Neural cell (in vitro differentiated cells): ENCODE data around the gene PTPRK. TPM values are rescaled to one million over a fixed set of nuclear protein-coding genes. Genes with fewer than 3 reads are reported as not detected.

Source experiments
- H2AFZ ChIP-seq: fragments of 200-600, 300-800 bp; sonication (generic), shearing (Covaris generic); 2 replicates; pipeline ENCODE4 v1.6.0; 2014; ENCODE audit warnings: low read depth, mild to moderate bottlenecking, antibody characterized with exemption, low read length, moderate library complexity
- H3F3A ChIP-seq: fragments of 200-600 bp; shearing (Covaris generic); 2 replicates; pipeline ENCODE4 v1.6.1; 2016; ENCODE audit warnings: mild to moderate bottlenecking, moderate library complexity, mixed read lengths, antibody characterized with exemption, low read length; ENCODE audit not compliant: insufficient read depth, poor library complexity, severe bottlenecking
- H3K27ac ChIP-seq: fragments of 200-600, 300-800 bp; sonication (generic), shearing (Covaris generic); 2 replicates; pipeline ENCODE4 v1.5.1; 2014; ENCODE audit warnings: mild to moderate bottlenecking, low read length, moderate library complexity
- H3K27me3 ChIP-seq: fragments of 300-800, 200-600 bp; sonication (generic), shearing (Covaris generic); 2 replicates; pipeline ENCODE4 v1.6.0; 2014; ENCODE audit warnings: mild to moderate bottlenecking, low read depth, low read length, moderate library complexity; ENCODE audit not compliant: insufficient read depth
- H3K36me3 ChIP-seq: fragments of 300-800, 200-600 bp; sonication (generic), shearing (Covaris generic); 2 replicates; pipeline ENCODE4 v1.5.1; 2014; ENCODE audit warnings: mild to moderate bottlenecking, antibody characterized with exemption, low read length, moderate library complexity; ENCODE audit not compliant: insufficient read depth
- H3K4me2 ChIP-seq: fragments of 300-800, 200-600 bp; sonication (generic), shearing (Covaris generic); 2 replicates; pipeline ENCODE4 v1.6.0; 2014; ENCODE audit warnings: mild to moderate bottlenecking, low read length
- H3K4me3 ChIP-seq: fragments of 300-800, 200-600 bp; sonication (generic), shearing (Covaris generic); 2 replicates; pipeline ENCODE4 v1.5.1; 2014; ENCODE audit warnings: mild to moderate bottlenecking, low read length, moderate library complexity
- H3K79me2 ChIP-seq: fragments of 200-600 bp; shearing (Covaris generic); replicated peaks from 2 replicates; pipeline ENCODE4 v1.6.0; 2014; ENCODE audit warnings: mild to moderate bottlenecking, low read length, moderate library complexity; ENCODE audit not compliant: insufficient read depth
- H3K9ac ChIP-seq: fragments of 300-800, 200-600 bp; sonication (generic), shearing (Covaris generic); 2 replicates; pipeline ENCODE4 v1.6.1; 2016; ENCODE audit warnings: mild to moderate bottlenecking, low read length, mixed read lengths
- H3K9me2 ChIP-seq: fragments of 200-600 bp; shearing (Covaris generic); 2 replicates; pipeline ENCODE4 v1.6.1; 2016; ENCODE audit warnings: mild to moderate bottlenecking, low read length, mixed read lengths; ENCODE audit not compliant: insufficient read depth
- H3K9me3 ChIP-seq: fragments of 200-600, 300-800 bp; sonication (generic), shearing (Covaris generic); 2 replicates; pipeline ENCODE4 v1.6.1; 2016; ENCODE audit warnings: mild to moderate bottlenecking, mixed run types, low read length, moderate library complexity, mixed read lengths
- H4K20me1 ChIP-seq: fragments of 200-600 bp; shearing (Covaris generic); 2 replicates; pipeline ENCODE4 v1.6.1; 2016; ENCODE audit warnings: mild to moderate bottlenecking, mixed run types; ENCODE audit not compliant: insufficient read depth
- EP300 ChIP-seq: fragments of 450-650 bp; conservative IDR thresholded peaks from 2 replicates; pipeline ENCODE4 v1.6.1; 2014; ENCODE audit warnings: antibody characterized with exemption, mild to moderate bottlenecking, moderate library complexity; ENCODE audit not compliant: poor library complexity, severe bottlenecking
- MXI1 ChIP-seq: fragments of 450-650 bp; conservative IDR thresholded peaks from 2 replicates; pipeline ENCODE4 v1.6.1; 2014; ENCODE audit warnings: antibody characterized with exemption, mild to moderate bottlenecking; ENCODE audit not compliant: poor library complexity, severe bottlenecking
- POLR2AphosphoS5 ChIP-seq: IDR thresholded peaks from 2 replicates; pipeline ENCODE4 v1.6.1; 2012
- RAD21 ChIP-seq: fragments of 450-650 bp; conservative IDR thresholded peaks from 2 replicates; pipeline ENCODE4 v1.6.1; 2014; ENCODE audit warnings: antibody characterized with exemption, mild to moderate bottlenecking, moderate library complexity
- SMC3 ChIP-seq: fragments of 450-650 bp; conservative IDR thresholded peaks from 2 replicates; pipeline ENCODE4 v1.6.1; 2014; ENCODE audit warnings: antibody characterized with exemption, mild to moderate bottlenecking, moderate library complexity; ENCODE audit not compliant: poor library complexity
- TAF1 ChIP-seq: IDR thresholded peaks from 2 replicates; pipeline ENCODE4 v1.6.1; 2012; ENCODE audit warnings: low read depth
- polyA plus RNA-seq: library from polyadenylated mRNA; depleted of rRNA; stranded (reverse); fragments of >200 nt; gene quantifications from 2 replicates; pipeline ENCODE4 v1.2.3, GENCODE V29; 2014
- TF ChIP-seq, protein P1 (sequence below): IDR thresholded peaks from 2 replicates; pipeline ENCODE4 v1.6.1; 2012; ENCODE audit warnings: borderline replicate concordance
- TF ChIP-seq, protein P2 (sequence below): fragments of 450-650 bp; IDR thresholded peaks from 2 replicates; pipeline ENCODE4 v1.5.1; 2014; ENCODE audit warnings: antibody characterized with exemption, mild to moderate bottlenecking, moderate library complexity; ENCODE audit not compliant: poor library complexity, severe bottlenecking

Gene PTPRK
- polyA plus RNA-seq, 1 donor from 2014 or later = 10.4 TPM

DNA sequence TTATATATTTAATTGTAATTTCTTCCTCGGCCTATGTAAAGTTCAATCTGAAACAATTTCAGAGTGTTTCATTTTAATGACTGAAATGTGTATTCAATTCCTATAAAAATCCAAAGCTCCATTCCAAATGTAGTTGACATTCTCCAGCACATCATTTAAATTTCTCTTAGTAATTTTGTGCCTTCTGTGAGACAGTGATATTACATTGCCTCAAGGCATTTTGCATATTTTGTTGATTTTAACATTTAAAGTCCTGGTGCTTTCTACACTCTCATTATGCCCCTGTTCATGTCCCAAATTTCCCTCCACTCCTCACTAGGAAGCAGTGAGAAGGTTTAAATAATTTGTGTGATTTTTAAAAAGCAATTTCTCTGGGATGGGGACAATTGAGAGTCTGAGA, 585.4 kb downstream of the PTPRK start:
- no peak overlapping the region for H3K4me2 ChIP-seq
- H3K9me3 ChIP-seq = no peaks in the 10 kb centered on the region
- no peak overlapping the region for H2AFZ ChIP-seq
- H3K4me3 ChIP-seq = no peak overlapping the region
- no peaks in the 10 kb centered on the region for H3K27me3 ChIP-seq
- no peaks in the 10 kb centered on the region for H3K9me2 ChIP-seq
- H3K9ac ChIP-seq = no peak overlapping the region
- no peaks in the 10 kb centered on the region for H3F3A ChIP-seq
- no peak for TF ChIP-seq POLR2AphosphoS5
- TF ChIP-seq MXI1 = no peak
- TF ChIP-seq EP300 = no peak
- TF ChIP-seq, protein P1, sequence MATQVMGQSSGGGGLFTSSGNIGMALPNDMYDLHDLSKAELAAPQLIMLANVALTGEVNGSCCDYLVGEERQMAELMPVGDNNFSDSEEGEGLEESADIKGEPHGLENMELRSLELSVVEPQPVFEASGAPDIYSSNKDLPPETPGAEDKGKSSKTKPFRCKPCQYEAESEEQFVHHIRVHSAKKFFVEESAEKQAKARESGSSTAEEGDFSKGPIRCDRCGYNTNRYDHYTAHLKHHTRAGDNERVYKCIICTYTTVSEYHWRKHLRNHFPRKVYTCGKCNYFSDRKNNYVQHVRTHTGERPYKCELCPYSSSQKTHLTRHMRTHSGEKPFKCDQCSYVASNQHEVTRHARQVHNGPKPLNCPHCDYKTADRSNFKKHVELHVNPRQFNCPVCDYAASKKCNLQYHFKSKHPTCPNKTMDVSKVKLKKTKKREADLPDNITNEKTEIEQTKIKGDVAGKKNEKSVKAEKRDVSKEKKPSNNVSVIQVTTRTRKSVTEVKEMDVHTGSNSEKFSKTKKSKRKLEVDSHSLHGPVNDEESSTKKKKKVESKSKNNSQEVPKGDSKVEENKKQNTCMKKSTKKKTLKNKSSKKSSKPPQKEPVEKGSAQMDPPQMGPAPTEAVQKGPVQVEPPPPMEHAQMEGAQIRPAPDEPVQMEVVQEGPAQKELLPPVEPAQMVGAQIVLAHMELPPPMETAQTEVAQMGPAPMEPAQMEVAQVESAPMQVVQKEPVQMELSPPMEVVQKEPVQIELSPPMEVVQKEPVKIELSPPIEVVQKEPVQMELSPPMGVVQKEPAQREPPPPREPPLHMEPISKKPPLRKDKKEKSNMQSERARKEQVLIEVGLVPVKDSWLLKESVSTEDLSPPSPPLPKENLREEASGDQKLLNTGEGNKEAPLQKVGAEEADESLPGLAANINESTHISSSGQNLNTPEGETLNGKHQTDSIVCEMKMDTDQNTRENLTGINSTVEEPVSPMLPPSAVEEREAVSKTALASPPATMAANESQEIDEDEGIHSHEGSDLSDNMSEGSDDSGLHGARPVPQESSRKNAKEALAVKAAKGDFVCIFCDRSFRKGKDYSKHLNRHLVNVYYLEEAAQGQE = no peak
- H3K79me2 ChIP-seq = no peaks in the 10 kb centered on the region
- no peak overlapping the region for H3K27ac ChIP-seq
- H4K20me1 ChIP-seq = no peaks in the 10 kb centered on the region
- H3K36me3 ChIP-seq = no peaks in the 10 kb centered on the region

DNA sequence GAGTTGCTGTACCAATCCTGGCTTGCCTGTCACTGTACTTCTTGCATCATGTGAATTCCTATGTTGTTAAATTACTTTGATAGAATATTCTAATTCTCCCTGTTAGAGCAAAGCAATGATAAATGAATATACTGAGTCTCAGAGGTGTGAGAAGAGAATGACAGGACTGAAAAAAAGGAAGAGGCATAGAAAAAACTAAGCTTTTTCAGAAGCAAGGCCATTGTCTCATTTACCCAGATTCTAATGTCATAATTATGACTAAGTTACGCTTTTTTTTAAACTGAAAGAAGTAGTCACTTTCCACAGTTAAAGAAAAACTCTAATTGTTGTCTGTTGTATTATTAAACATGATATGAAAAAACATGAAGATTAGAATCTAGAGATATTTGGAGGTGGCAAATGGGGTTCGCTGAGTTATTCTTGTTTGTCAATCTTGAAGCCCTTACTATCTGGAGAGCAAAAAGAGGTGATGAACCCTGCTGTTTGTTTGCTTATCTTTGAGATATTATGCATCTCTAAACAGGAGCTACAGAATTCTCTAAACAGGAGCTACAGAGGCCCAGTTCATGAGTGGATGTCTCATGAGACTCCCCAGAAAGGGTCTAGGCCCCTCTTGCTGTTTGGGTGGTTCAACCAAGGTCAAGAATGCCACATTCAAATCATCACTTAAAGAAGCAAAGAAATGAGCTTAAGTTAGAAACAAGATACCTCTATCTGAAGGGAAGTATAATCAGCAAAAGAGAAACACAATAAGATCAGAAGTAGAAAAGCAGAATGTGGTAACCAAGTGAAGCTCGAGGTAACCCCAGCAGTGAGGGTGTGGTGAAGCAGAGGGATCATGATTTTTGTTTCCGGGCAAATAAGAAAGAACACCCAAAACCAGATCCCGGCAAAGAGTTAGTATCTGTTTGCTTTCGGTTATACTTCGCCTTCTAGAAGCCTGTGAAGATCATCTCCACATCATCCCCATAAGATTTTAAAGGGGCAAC, 586.3 kb downstream of the PTPRK start:
- no peaks in the 10 kb centered on the region for H3K79me2 ChIP-seq
- no peak overlapping the region for H3K4me2 ChIP-seq
- no peak overlapping the region for H3K4me3 ChIP-seq
- no peaks in the 10 kb centered on the region for H3K9me3 ChIP-seq
- H3K27me3 ChIP-seq = no peaks in the 10 kb centered on the region
- no peaks in the 10 kb centered on the region for H3F3A ChIP-seq
- no peak overlapping the region for H3K9ac ChIP-seq
- TF ChIP-seq RAD21 = no peak
- TF ChIP-seq TAF1 = no peak
- no peak for TF ChIP-seq MXI1
- TF ChIP-seq, protein P2, sequence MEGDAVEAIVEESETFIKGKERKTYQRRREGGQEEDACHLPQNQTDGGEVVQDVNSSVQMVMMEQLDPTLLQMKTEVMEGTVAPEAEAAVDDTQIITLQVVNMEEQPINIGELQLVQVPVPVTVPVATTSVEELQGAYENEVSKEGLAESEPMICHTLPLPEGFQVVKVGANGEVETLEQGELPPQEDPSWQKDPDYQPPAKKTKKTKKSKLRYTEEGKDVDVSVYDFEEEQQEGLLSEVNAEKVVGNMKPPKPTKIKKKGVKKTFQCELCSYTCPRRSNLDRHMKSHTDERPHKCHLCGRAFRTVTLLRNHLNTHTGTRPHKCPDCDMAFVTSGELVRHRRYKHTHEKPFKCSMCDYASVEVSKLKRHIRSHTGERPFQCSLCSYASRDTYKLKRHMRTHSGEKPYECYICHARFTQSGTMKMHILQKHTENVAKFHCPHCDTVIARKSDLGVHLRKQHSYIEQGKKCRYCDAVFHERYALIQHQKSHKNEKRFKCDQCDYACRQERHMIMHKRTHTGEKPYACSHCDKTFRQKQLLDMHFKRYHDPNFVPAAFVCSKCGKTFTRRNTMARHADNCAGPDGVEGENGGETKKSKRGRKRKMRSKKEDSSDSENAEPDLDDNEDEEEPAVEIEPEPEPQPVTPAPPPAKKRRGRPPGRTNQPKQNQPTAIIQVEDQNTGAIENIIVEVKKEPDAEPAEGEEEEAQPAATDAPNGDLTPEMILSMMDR = no peak
- no peaks in the 10 kb centered on the region for H4K20me1 ChIP-seq
- H2AFZ ChIP-seq = no peak overlapping the region
- no peaks in the 10 kb centered on the region for H3K9me2 ChIP-seq
- H3K27ac ChIP-seq = no peak overlapping the region
- H3K36me3 ChIP-seq = no peaks in the 10 kb centered on the region

DNA sequence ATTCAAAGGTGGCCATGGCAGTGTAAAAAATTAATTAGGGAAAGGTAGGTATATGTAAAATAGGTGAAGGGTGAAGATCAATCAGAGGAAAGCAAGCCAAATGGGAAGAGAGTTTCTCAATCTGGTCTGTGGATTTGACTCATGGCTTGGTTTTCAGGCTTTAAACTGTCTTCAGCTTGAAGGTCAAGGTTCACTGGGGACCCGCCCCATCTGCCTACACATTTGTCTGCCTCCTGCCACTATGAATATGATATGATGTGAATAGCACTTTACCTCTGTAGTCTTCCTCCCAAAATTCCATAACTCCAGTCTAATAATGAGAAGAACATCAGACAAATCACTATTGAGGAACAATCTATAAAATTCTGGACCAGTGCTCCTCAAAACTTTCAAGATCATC, 587.3 kb downstream of the PTPRK start:
- Histone ChIP-seq H3K27me3 (no peaks in the 10 kb centered on the region), H4K20me1 (no peaks in the 10 kb centered on the region)
- no peak for TF ChIP-seq MXI1
- TF ChIP-seq SMC3 = no peak
- no peak for TF ChIP-seq EP300

More for the DNA sequence above, 587.3 kb downstream of the PTPRK start:
- no peak overlapping the region for H3K9ac ChIP-seq
- no peaks in the 10 kb centered on the region for H3K36me3 ChIP-seq
- no peak overlapping the region for H2AFZ ChIP-seq
- H3K9me2 ChIP-seq = no peaks in the 10 kb centered on the region
- H3K79me2 ChIP-seq = no peaks in the 10 kb centered on the region
- no peak overlapping the region for H3K4me3 ChIP-seq
- no peaks in the 10 kb centered on the region for H3K9me3 ChIP-seq
- no peak overlapping the region for H3K4me2 ChIP-seq
- no peaks in the 10 kb centered on the region for H3F3A ChIP-seq
- H3K27ac ChIP-seq = no peak overlapping the region
